Measurements from ENCODE around the gene PRTG.

The PRTG gene

DNA sequence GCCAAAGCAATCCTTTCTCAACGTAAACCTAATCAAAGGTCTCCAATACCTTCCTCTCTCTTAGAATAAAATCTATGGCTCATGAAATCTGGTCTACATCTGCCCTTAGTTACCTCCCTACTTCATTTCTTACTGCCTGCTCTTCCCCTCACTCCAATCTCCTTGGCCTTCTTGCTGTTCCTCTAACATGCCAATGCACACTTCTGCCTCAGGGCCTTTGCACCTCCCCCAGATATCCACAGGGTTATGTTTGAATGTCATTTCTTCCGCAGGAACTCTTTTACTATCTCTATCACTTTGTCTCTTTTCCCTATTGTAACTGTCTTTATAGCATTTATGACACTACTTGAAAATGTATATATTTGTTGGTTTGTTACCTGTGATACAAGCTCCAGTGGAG lies 110.5 kb downstream of the PRTG start:
- TF ChIP-seq TAF1 (IDR thresholded peaks at IDR 0.05; ENCODE audit: borderline replicate concordance, insufficient read depth, low read length) (no peak), FOXP2 (optimal IDR thresholded peaks at IDR 0.05; ENCODE audit: borderline replicate concordance, extremely low read depth, extremely low read length, insufficient read depth) (no peak), SIN3A (IDR thresholded peaks at IDR 0.05; ENCODE audit: borderline replicate concordance, insufficient read depth, low read length) (no peak), POLR2AphosphoS5 (IDR thresholded peaks at IDR 0.05; ENCODE audit: low read depth, low read length) (no peak)
- TF ChIP-seq, protein P1, sequence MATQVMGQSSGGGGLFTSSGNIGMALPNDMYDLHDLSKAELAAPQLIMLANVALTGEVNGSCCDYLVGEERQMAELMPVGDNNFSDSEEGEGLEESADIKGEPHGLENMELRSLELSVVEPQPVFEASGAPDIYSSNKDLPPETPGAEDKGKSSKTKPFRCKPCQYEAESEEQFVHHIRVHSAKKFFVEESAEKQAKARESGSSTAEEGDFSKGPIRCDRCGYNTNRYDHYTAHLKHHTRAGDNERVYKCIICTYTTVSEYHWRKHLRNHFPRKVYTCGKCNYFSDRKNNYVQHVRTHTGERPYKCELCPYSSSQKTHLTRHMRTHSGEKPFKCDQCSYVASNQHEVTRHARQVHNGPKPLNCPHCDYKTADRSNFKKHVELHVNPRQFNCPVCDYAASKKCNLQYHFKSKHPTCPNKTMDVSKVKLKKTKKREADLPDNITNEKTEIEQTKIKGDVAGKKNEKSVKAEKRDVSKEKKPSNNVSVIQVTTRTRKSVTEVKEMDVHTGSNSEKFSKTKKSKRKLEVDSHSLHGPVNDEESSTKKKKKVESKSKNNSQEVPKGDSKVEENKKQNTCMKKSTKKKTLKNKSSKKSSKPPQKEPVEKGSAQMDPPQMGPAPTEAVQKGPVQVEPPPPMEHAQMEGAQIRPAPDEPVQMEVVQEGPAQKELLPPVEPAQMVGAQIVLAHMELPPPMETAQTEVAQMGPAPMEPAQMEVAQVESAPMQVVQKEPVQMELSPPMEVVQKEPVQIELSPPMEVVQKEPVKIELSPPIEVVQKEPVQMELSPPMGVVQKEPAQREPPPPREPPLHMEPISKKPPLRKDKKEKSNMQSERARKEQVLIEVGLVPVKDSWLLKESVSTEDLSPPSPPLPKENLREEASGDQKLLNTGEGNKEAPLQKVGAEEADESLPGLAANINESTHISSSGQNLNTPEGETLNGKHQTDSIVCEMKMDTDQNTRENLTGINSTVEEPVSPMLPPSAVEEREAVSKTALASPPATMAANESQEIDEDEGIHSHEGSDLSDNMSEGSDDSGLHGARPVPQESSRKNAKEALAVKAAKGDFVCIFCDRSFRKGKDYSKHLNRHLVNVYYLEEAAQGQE (IDR thresholded peaks at IDR 0.05; ENCODE audit: insufficient read depth in 1 of 2, low read depth in 2 of 2, low read length in 2 of 2), result no peak

DNA sequence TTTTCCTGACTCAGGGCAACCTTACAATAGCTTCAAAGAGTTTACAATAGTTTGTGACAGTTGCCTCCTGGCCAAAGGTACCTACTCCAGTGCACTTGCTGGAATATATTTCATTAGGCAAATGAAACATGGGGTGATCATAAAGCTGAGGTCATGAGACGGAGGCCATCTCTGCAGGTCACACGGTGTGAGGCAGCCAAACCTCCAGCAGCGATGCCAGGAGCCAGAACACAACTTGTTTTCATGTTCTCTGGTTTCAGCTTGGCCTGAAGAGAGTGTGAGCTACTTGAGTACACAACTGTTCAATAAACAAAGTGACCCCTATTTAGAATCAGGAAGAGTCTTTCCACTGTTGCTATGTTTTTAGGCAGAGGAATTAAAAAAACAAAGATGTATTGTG lies 112.1 kb downstream of the PRTG start:
- TF ChIP-seq POLR2AphosphoS5 (IDR thresholded peaks at IDR 0.05; ENCODE audit: low read depth, low read length) (no peak), SIN3A (IDR thresholded peaks at IDR 0.05; ENCODE audit: borderline replicate concordance, insufficient read depth, low read length) (no peak), FOXP2 (optimal IDR thresholded peaks at IDR 0.05; ENCODE audit: borderline replicate concordance, extremely low read depth, extremely low read length, insufficient read depth) (no peak), TAF1 (IDR thresholded peaks at IDR 0.05; ENCODE audit: borderline replicate concordance, insufficient read depth, low read length) (no peak)
- TF ChIP-seq, protein P1 (IDR thresholded peaks at IDR 0.05; ENCODE audit: insufficient read depth in 1 of 2, low read depth in 2 of 2, low read length in 2 of 2), result no peak

DNA sequence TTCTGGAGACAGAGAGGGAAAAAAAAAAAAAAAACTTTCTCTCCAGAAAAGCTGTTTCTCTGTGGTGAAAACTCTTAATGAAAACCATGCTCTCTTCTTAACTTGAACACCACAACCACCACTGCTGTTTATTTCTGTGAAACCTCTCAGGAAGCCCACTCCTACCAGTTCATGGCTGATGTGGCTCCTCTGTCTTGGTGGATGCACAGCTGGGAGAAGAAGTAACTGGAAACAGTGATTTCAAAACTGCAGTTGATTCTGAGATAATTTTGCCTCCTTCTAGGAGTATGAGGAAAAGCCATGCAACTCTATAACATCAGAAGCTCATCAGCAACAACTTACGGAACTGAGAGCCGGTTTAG lies 114.6 kb downstream of the PRTG start:
- TF ChIP-seq SIN3A (IDR thresholded peaks at IDR 0.05; ENCODE audit: borderline replicate concordance, insufficient read depth, low read length) (no peak), POLR2AphosphoS5 (IDR thresholded peaks at IDR 0.05; ENCODE audit: low read depth, low read length) (no peak)

DNA sequence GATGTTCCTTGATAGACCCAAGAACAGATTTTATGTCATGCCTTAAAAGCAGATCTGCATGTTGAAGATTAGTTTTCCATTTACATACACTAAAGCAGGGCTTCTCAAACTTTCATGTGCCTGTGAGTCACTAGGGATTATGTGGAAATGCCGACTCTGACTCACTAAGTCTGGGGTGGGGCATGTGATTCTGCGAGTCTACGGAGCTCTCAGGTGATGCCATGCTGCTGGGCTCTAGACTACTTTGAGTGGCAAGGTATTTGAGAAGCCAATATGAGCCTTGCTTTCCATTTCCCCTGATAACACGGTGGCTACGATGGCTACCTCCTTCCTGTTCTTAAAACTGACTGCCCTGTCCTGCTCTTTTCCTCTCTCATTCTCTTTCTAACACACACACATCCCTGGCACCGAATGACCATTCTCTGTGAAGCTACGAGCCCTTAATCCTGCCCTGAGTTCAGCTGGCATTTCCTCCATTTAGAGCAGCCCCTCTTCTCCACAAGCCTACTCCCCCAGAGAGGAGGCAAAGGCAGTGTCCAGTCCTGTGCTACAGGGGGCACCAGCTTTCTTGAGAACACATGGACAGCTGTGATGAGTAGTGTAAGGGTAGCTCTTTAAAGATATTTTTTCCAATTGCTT lies 115.1 kb downstream of the PRTG start:
- TF ChIP-seq SIN3A (IDR thresholded peaks at IDR 0.05; ENCODE audit: borderline replicate concordance, insufficient read depth, low read length) (no peak), FOXP2 (optimal IDR thresholded peaks at IDR 0.05; ENCODE audit: borderline replicate concordance, extremely low read depth, extremely low read length, insufficient read depth) (no peak), POLR2AphosphoS5 (IDR thresholded peaks at IDR 0.05; ENCODE audit: low read depth, low read length) (no peak), TAF1 (IDR thresholded peaks at IDR 0.05; ENCODE audit: borderline replicate concordance, insufficient read depth, low read length) (no peak)
- TF ChIP-seq, protein P1 (IDR thresholded peaks at IDR 0.05; ENCODE audit: insufficient read depth in 1 of 2, low read depth in 2 of 2, low read length in 2 of 2), result no peak

DNA sequence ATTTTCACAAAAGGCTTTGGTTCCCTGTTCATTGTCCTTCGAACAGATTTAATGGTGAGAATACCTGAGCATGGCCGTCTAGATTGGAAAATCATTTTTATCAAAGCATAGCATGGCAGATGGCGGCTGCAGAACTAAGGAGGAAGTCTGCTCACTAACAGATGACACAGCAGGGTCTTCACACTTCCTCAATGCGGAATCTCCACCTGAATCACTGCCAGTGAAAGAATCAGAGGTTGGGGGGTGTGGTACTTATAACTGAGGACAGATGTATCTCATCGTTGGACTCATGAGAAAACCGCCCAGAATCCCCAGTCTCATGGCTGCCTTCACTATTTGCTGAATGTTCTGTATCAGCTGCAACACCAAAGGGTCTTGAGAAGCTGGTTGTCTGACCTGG lies 123.2 kb downstream of the PRTG start:
- TF ChIP-seq TAF1 (IDR thresholded peaks at IDR 0.05; ENCODE audit: borderline replicate concordance, insufficient read depth, low read length) (no peak), POLR2AphosphoS5 (IDR thresholded peaks at IDR 0.05; ENCODE audit: low read depth, low read length) (no peak), SIN3A (IDR thresholded peaks at IDR 0.05; ENCODE audit: borderline replicate concordance, insufficient read depth, low read length) (no peak), FOXP2 (optimal IDR thresholded peaks at IDR 0.05; ENCODE audit: borderline replicate concordance, extremely low read depth, extremely low read length, insufficient read depth) (no peak)
- TF ChIP-seq, protein P1 (IDR thresholded peaks at IDR 0.05; ENCODE audit: insufficient read depth in 1 of 2, low read depth in 2 of 2, low read length in 2 of 2), result no peak
